GM23338 (cell line): ENCODE measurements around the gene ADAMTS19.

ENCODE experiments used
- CREB1 ChIP-seq: fragments of 250-450 bp; sonication (Bioruptor Pico); IDR thresholded peaks from 2 replicates; pipeline ENCODE4 v1.5.0; 2020; ENCODE audit warnings: low read depth, mild to moderate bottlenecking, moderate library complexity
- ETS1 ChIP-seq: IDR thresholded peaks from 2 replicates; pipeline ENCODE4 v1.6.1; 2016; ENCODE audit warnings: antibody characterized with exemption
- EZH2 ChIP-seq: fragments of 200-600 bp; sonication (generic); IDR thresholded peaks from one replicate; pipeline ENCODE4 v1.8.0; 2017; ENCODE audit warnings: antibody characterized with exemption, mild to moderate bottlenecking, low read depth; ENCODE audit not compliant: unreplicated experiment
- EZH2phosphoT487 ChIP-seq: fragments of 200-600 bp; sonication (generic); IDR thresholded peaks from one replicate; pipeline ENCODE4 v1.8.1; 2018; ENCODE audit warnings: antibody characterized with exemption; ENCODE audit not compliant: unreplicated experiment
- NANOG ChIP-seq: IDR thresholded peaks from 2 replicates; pipeline ENCODE4 v1.6.1; 2016; ENCODE audit warnings: antibody characterized with exemption, borderline replicate concordance
- POLR2AphosphoS5 ChIP-seq: IDR thresholded peaks from 2 replicates; pipeline ENCODE4 v1.6.1; 2016; ENCODE audit warnings: antibody characterized with exemption, low read depth
- TF ChIP-seq, protein P1 (sequence below), 2 experiments: fragments of 200-600 bp in 1 of 2; sonication (generic) in 1 of 2; conservative IDR thresholded peaks; 2 replicates each; pipeline versions ENCODE4 v1.5.1 to v1.6.1; 2016 to 2017; ENCODE audit warnings: antibody characterized with exemption in 2 of 2, low read depth in 2 of 2, mild to moderate bottlenecking in 2 of 2, moderate library complexity in 1 of 2
- TF ChIP-seq, protein P2 (sequence below): IDR thresholded peaks from one replicate; pipeline ENCODE4 v1.6.1; 2018; ENCODE audit warnings: antibody characterized with exemption; ENCODE audit not compliant: unreplicated experiment

- TF ChIP-seq EZH2phosphoT487: no peak
- no peak for TF ChIP-seq POLR2AphosphoS5
- TF ChIP-seq, protein P1, sequence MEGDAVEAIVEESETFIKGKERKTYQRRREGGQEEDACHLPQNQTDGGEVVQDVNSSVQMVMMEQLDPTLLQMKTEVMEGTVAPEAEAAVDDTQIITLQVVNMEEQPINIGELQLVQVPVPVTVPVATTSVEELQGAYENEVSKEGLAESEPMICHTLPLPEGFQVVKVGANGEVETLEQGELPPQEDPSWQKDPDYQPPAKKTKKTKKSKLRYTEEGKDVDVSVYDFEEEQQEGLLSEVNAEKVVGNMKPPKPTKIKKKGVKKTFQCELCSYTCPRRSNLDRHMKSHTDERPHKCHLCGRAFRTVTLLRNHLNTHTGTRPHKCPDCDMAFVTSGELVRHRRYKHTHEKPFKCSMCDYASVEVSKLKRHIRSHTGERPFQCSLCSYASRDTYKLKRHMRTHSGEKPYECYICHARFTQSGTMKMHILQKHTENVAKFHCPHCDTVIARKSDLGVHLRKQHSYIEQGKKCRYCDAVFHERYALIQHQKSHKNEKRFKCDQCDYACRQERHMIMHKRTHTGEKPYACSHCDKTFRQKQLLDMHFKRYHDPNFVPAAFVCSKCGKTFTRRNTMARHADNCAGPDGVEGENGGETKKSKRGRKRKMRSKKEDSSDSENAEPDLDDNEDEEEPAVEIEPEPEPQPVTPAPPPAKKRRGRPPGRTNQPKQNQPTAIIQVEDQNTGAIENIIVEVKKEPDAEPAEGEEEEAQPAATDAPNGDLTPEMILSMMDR (conservative IDR thresholded peaks at IDR 0.05; ENCODE audit: low read depth in 2 of 2): no peak
- no peak for TF ChIP-seq ETS1
- TF ChIP-seq EZH2: no peak
- TF ChIP-seq, protein P2, sequence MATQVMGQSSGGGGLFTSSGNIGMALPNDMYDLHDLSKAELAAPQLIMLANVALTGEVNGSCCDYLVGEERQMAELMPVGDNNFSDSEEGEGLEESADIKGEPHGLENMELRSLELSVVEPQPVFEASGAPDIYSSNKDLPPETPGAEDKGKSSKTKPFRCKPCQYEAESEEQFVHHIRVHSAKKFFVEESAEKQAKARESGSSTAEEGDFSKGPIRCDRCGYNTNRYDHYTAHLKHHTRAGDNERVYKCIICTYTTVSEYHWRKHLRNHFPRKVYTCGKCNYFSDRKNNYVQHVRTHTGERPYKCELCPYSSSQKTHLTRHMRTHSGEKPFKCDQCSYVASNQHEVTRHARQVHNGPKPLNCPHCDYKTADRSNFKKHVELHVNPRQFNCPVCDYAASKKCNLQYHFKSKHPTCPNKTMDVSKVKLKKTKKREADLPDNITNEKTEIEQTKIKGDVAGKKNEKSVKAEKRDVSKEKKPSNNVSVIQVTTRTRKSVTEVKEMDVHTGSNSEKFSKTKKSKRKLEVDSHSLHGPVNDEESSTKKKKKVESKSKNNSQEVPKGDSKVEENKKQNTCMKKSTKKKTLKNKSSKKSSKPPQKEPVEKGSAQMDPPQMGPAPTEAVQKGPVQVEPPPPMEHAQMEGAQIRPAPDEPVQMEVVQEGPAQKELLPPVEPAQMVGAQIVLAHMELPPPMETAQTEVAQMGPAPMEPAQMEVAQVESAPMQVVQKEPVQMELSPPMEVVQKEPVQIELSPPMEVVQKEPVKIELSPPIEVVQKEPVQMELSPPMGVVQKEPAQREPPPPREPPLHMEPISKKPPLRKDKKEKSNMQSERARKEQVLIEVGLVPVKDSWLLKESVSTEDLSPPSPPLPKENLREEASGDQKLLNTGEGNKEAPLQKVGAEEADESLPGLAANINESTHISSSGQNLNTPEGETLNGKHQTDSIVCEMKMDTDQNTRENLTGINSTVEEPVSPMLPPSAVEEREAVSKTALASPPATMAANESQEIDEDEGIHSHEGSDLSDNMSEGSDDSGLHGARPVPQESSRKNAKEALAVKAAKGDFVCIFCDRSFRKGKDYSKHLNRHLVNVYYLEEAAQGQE: no peak
- no peak for TF ChIP-seq CREB1 (CRISPR knock-in tag)
- TF ChIP-seq NANOG: no peak
Observed at GRCh38 chr5:129541051-129541450, 81.0 kb downstream of the ADAMTS19 start.
